Kidney (tissue), 14 donors: Measurements from ENCODE around the gene UNC13D. TPM values are rescaled to one million over a fixed set of nuclear protein-coding genes. Genes with fewer than 3 reads are reported as not detected.

Experiments
- DNase-seq, 5 donors: peaks; one replicate each; pipeline ENCODE4 v3.0.0-alpha.2; 2013 to 2020
- FAIRE-seq: peaks from 2 replicates; lab custom pipeline; 2012; peaks lifted over from hg19 to GRCh38; lab: Jason Lieb, UNC
- H3K27ac ChIP-seq, 2 donors: one replicate each; pipeline ENCODE4 v1.7.0; 2013; ENCODE audit warnings: low read depth in 2 of 2, low read length in 2 of 2, inconsistent platforms in 1 of 2
- H3K27me3 ChIP-seq: one replicate; pipeline ENCODE4 v1.7.1; 2013; ENCODE audit warnings: low read length, inconsistent platforms; ENCODE audit not compliant: control insufficient read depth, insufficient read depth
- H3K36me3 ChIP-seq, 3 donors: one replicate each; pipeline versions ENCODE4 v1.7.0 to v1.7.1; 2013; ENCODE audit warnings: low read length in 3 of 3, control low read depth in 1 of 3, inconsistent platforms in 1 of 3; ENCODE audit not compliant: insufficient read depth in 3 of 3, control insufficient read depth in 2 of 3
- H3K4me1 ChIP-seq, 3 donors: one replicate each; pipeline versions ENCODE4 v1.7.0 to v1.7.1; 2013; ENCODE audit warnings: low read length in 3 of 3, inconsistent platforms in 1 of 3, low read depth in 1 of 3; ENCODE audit not compliant: control insufficient read depth in 2 of 3, insufficient read depth in 2 of 3
- H3K4me3 ChIP-seq, 3 donors: one replicate each; pipeline versions ENCODE4 v1.7.0 to v1.8.1; 2013; ENCODE audit warnings: low read length in 3 of 3, control low read depth in 1 of 3, inconsistent platforms in 1 of 3
- H3K9ac ChIP-seq, 3 donors: one replicate each; pipeline versions ENCODE4 v1.7.0 to v1.7.1; 2013; ENCODE audit warnings: low read length in 3 of 3, control low read depth in 1 of 3, inconsistent platforms in 1 of 3
- H3K9me3 ChIP-seq, 3 donors: one replicate each; pipeline versions ENCODE4 v1.7.0 to v1.7.1; 2013; ENCODE audit warnings: low read length in 3 of 3, control low read depth in 1 of 3, inconsistent platforms in 1 of 3; ENCODE audit not compliant: control insufficient read depth in 2 of 3, insufficient read depth in 1 of 3
- intact Hi-C: fragments of 100-400 bp; cut with DNase I; formaldehyde crosslinking; loops from one replicate; pipeline ENCODE4 v1.11.1; 2022
- polyA plus RNA-seq: library from polyadenylated mRNA; stranded (reverse); fragments of 350-450 nt; fragmentation: Illumina TruSeq; extraction: RNeasy Lipid Tissue Mini Kit (QIAGEN cat#74804); gene quantifications from one replicate; pipeline ENCODE4 v1.2.3, GENCODE V29; 2014; ENCODE audit warnings: low read depth, low replicate concordance; ENCODE audit not compliant: insufficient read depth
- total RNA-seq: library from RNA; stranded (reverse); fragmentation: NEBNext Ultra II Directional; extraction: Animal tissue kit (Norgen Biotek cat#: 25700); gene quantifications from one replicate; pipeline ENCODE4 v1.2.1, GENCODE V29; 2021
- TF ChIP-seq, protein P1 (sequence below): IDR thresholded peaks from 3 replicates; pipeline ENCODE4 v1.5.1; 2012; ENCODE audit warnings: mild to moderate bottlenecking, moderate library complexity, borderline replicate concordance; ENCODE audit not compliant: insufficient read depth; ENCODE audit errors: extremely low read depth
- donor health status: control.
- donor health status: control.
- donor health status: control.
- donor health status: control.
- donor health status: control.
- donor health status: DM: yes; HTN: yes; CAD: no.
- donor health status: Normal renal cell carcinoma (clear cell type).

Gene UNC13D
- total and polyA plus RNA-seq, 2 donors from 2014 or later: 3.8 to 26.1 TPM

GRCh38 chr17:75880266-75880665 lies 36.1 kb upstream of the UNC13D start:
- intact Hi-C loops: no loop called here
- H3K9me3 ChIP-seq: no peaks in the 10 kb centered on the region
- H3K36me3 ChIP-seq: peaks cover 0 to 7% (median 0%) of the 10 kb centered on the region in 3 donors
- H3K27ac ChIP-seq: no peak overlapping the region
- DNase-seq: no peak
- FAIRE-seq: no peak
- no peak overlapping the region for H3K4me3 ChIP-seq
- H3K4me1 ChIP-seq: peaks cover 0 to 24% (median 17%) of the 10 kb centered on the region in 3 donors
- no peaks in the 10 kb centered on the region for H3K27me3 ChIP-seq
- TF ChIP-seq, protein P1, sequence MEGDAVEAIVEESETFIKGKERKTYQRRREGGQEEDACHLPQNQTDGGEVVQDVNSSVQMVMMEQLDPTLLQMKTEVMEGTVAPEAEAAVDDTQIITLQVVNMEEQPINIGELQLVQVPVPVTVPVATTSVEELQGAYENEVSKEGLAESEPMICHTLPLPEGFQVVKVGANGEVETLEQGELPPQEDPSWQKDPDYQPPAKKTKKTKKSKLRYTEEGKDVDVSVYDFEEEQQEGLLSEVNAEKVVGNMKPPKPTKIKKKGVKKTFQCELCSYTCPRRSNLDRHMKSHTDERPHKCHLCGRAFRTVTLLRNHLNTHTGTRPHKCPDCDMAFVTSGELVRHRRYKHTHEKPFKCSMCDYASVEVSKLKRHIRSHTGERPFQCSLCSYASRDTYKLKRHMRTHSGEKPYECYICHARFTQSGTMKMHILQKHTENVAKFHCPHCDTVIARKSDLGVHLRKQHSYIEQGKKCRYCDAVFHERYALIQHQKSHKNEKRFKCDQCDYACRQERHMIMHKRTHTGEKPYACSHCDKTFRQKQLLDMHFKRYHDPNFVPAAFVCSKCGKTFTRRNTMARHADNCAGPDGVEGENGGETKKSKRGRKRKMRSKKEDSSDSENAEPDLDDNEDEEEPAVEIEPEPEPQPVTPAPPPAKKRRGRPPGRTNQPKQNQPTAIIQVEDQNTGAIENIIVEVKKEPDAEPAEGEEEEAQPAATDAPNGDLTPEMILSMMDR: no peak
- no peak overlapping the region for H3K9ac ChIP-seq

GRCh38 chr17:75878174-75878998 lies 34.2 kb upstream of the UNC13D start, which contains the start of gene TRIM47:
Gene TRIM47 (minus strand): TSS chr17:75878581. CDS start chr17:75878548, 33 bp downstream.
- peak; percentile 55 to 92 (median 75) for DNase-seq
- FAIRE-seq: no peak
- H3K4me3 ChIP-seq: peak within 1 kb of the TSS; percentile 16 to 72 (median 66)

DNA sequence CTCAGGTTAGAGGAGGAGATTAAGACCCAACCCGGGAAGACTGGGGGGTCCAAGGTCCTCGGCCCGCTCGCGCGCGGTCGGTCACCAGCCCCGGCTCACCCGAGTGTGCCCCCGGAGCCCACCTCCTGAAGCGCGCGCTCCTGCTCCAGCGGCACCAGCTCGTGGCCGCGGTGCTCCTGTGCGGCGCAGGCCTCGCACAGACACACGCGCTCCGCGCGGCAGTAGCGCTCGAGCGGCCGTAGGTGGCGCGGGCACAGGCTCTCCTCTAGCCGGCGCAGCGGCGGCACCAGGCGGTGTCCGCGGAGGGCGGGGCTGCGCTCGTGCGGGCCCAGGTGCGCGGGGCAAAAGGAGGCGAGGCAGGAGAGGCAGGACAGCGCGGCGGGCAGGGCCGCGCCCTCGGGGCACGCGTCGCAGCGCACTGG lies 33.6 kb upstream of the UNC13D start:
- no peak for FAIRE-seq
- peak in 4 of 5 donors; percentile 70 to 92 (median 85) for DNase-seq

More at GRCh38 chr17:75878174-75878998, 34.2 kb upstream of the UNC13D start, which contains the start of gene TRIM47:
- peaks cover 0 to 26% (median 17%) of the 10 kb centered on the region in 3 donors for H3K4me1 ChIP-seq
- peaks cover 0 to 7% (median 0%) of the 10 kb centered on the region in 3 donors for H3K36me3 ChIP-seq
- intact Hi-C loops: no loop called here
- H3K9me3 ChIP-seq: no peaks in the 10 kb centered on the region
- H3K9ac ChIP-seq: peak within 1 kb of the TSS in 2 of 3 donors; percentile 74 to 83
- no peaks in the 10 kb centered on the region for H3K27me3 ChIP-seq
- TF ChIP-seq, protein P1: no peak
- peak within 1 kb of the TSS; percentile 95 to 96 for H3K27ac ChIP-seq

More for the DNA sequence above, 33.6 kb upstream of the UNC13D start:
- H3K9me3 ChIP-seq: no peaks in the 10 kb centered on the region
- H3K9ac ChIP-seq: peak overlapping the region in 2 of 3 donors; percentile 74 to 83
- peaks cover 0 to 30% (median 21%) of the 10 kb centered on the region in 3 donors for H3K4me1 ChIP-seq
- intact Hi-C loops: no loop called here
- H3K36me3 ChIP-seq: peaks cover 0 to 7% (median 0%) of the 10 kb centered on the region in 3 donors
- TF ChIP-seq, protein P1: peak; percentile 40
- H3K4me3 ChIP-seq: peak overlapping the region; percentile 16 to 72 (median 66)
- peak overlapping the region; percentile 95 to 96 for H3K27ac ChIP-seq
- no peaks in the 10 kb centered on the region for H3K27me3 ChIP-seq
